GM23338 (cell line): Measurements from ENCODE around the gene ZMYND19.

ENCODE experiments used
- CREB1 ChIP-seq: fragments of 250-450 bp; sonication (Bioruptor Pico); IDR thresholded peaks from 2 replicates; pipeline ENCODE4 v1.5.0; 2020; ENCODE audit warnings: low read depth, mild to moderate bottlenecking, moderate library complexity
- EZH2 ChIP-seq: fragments of 200-600 bp; sonication (generic); IDR thresholded peaks from one replicate; pipeline ENCODE4 v1.8.0; 2017; ENCODE audit warnings: antibody characterized with exemption, mild to moderate bottlenecking, low read depth; ENCODE audit not compliant: unreplicated experiment

DNA sequence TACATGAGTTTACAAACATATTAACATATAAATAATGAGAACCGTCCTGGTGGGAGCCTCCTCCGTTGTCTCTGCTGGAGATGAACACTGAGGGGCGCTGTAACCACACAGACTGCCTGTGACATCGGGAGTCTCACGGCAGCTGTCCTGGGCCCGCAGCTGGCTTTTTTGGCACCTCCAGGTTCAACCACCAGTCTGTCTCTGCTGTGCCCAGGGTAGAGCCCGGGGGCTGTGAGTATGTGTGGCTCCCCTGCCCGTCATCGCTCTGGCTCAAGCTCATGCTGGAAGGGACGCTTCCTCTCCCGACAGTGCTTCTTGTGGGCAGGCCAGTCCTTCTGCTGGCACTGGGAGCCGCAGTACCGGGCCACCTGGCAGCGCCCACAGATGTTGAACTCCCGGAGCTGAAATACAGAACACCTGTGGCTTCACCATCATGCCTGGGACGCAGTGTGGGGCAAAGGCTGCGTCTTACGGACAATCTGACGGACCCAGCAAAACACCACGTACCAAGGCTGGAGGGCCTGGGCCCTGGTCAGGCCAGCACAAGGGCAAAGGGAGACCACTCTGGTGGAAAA is 7.9 kb downstream of the ZMYND19 start:
- TF ChIP-seq EZH2 (no peak), CREB1 (no peak)
